ENCODE results near the gene CUBN.

Gene CUBN

DNA sequence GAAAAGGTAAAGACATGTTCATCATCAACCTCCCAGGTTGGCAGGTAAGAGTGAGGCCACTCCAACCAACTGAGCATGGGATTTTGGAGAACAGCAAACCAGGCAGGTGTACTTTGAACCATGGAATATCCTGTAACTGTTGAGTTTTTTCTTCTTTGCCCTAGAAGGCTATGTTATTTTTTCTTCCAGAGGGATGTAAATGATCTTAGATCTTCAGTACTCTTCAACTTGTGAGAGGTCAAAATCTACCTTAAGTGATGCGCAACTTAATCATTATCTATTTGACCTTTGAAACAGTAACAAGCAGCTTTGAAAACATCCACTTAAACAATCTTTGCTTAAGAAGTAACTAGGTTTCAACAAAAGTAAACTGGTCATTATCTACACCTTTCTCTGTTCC is at the start of gene CUBN:
TSS of gene CUBN (minus strand) at position 71 of the 400 bp plus-strand sequence. CDS start at position 25, 46 bp downstream.
- H3K27ac Mint-ChIP-seq: no peak within 1 kb of the TSS
- DNase-seq: no peak
- peaks cover 1 to 6% of the 10 kb centered on the region in 2 donors for H3K36me3 Mint-ChIP-seq
- H3K27me3 Mint-ChIP-seq: no peaks in the 10 kb centered on the region
- no peak for ATAC-seq (replicated peaks)
- no peaks in the 10 kb centered on the region for H3K9me3 Mint-ChIP-seq
- H3K4me1 Mint-ChIP-seq: no peaks in the 10 kb centered on the region
- no peak within 1 kb of the TSS for H3K4me3 Mint-ChIP-seq

DNA sequence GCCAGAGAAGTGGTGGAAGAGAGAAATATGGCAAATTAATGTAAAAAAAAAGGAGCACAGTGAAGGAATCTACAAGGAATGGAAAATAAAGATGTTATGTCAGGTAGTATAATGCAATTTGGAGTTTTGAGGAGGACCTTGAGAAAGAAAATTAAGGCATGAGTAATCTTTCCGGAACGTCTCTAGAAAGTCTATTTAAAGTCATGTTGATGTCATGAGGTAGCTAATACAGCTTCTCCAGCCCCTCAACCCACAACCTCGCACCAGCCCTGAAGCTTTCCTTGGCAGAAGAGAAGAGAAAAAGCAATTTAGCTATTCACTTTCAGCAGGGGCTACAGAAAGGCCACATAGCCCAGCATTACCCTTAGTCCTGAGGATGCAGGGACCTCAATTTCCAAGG is 49.4 kb upstream of the CUBN start:
- DNase-seq (no peak), ATAC-seq (replicated peaks) (no peak)
- H3K4me1 Mint-ChIP-seq: peaks cover 8 to 21% of the 10 kb centered on the region in 2 donors
- H3K4me3 Mint-ChIP-seq: no peak overlapping the region
- no peaks in the 10 kb centered on the region for H3K9me3 Mint-ChIP-seq
- H3K27ac Mint-ChIP-seq: no peak overlapping the region
- H3K27me3 Mint-ChIP-seq: no peaks in the 10 kb centered on the region
- H3K36me3 Mint-ChIP-seq: no peaks in the 10 kb centered on the region

DNA sequence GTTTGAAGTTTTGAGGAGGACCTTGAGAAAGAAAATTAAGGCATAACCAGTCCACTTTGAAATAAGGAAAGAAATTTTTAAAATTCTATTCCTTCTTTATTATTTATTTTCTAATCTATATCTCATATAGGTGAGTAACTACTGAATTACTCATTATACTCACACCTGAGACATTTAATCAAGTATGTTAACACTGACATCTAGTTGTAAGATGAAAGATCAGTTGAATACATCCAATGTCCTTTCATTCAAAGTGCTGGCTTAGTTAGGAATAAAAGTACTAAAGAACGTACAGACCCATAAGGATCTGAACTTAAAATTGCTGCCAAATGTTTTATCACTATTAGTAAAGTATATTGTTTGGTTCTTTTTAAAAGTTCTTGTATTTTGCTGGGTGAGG is 48.4 kb upstream of the CUBN start:
- Mint-ChIP-seq H3K27me3 (no peaks in the 10 kb centered on the region), H3K4me3 (no peak overlapping the region), H3K36me3 (peaks cover 0 to 3% of the 10 kb centered on the region in 2 donors), H3K9me3 (no peaks in the 10 kb centered on the region), H3K27ac (no peak overlapping the region), H3K4me1 (peaks cover 8 to 14% of the 10 kb centered on the region in 2 donors)
- no peak for ATAC-seq (replicated peaks)
- no peak for DNase-seq

DNA sequence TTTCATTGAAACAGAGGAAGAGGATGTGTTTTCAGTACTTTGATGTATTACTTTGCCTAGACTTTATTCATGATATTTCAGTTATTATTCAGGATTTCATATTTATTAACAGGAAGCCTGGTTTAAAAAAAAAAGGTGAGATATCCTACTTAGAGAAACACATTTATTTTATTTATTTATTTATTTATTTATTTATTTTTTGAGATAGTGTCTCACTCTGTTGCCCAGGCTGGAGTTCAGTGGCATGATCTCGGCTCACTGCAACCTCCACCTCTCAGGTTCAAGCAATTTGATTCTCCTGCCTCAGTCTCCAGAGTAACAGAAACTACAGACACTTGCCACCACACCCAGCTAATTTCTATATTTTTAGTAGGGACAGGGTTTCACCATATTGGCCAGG is 47.4 kb upstream of the CUBN start:
- peaks cover 0 to 4% of the 10 kb centered on the region in 2 donors for H3K36me3 Mint-ChIP-seq
- ATAC-seq (replicated peaks) (no peak), DNase-seq (no peak)
- peaks cover 8 to 14% of the 10 kb centered on the region in 2 donors for H3K4me1 Mint-ChIP-seq
- H3K27me3 Mint-ChIP-seq: no peaks in the 10 kb centered on the region
- H3K4me3 Mint-ChIP-seq: no peak overlapping the region
- no peak overlapping the region for H3K27ac Mint-ChIP-seq
- H3K9me3 Mint-ChIP-seq: no peaks in the 10 kb centered on the region

- Mint-ChIP-seq H3K4me1 (peaks cover 5 to 13% of the 10 kb centered on the region in 2 donors), H3K4me3 (no peak overlapping the region), H3K27ac (no peak overlapping the region), H3K27me3 (no peaks in the 10 kb centered on the region), H3K36me3 (peaks cover 3 to 10% of the 10 kb centered on the region in 2 donors), H3K9me3 (no peaks in the 10 kb centered on the region)
- ATAC-seq (replicated peaks) (no peak), DNase-seq (no peak)
Observed at GRCh38 chr10:17176091-17176490, 46.5 kb upstream of the CUBN start.

- no peaks in the 10 kb centered on the region for H3K27me3 Mint-ChIP-seq
- peak overlapping the region; percentile 89 for H3K27ac Mint-ChIP-seq
- H3K9me3 Mint-ChIP-seq: no peaks in the 10 kb centered on the region
- peak; percentile 49 to 59 for ATAC-seq (replicated peaks)
- H3K4me1 Mint-ChIP-seq: peaks cover 5 to 9% of the 10 kb centered on the region in 2 donors
- DNase-seq: no peak
- H3K4me3 Mint-ChIP-seq: peak overlapping the region; percentile 65 to 77
- H3K36me3 Mint-ChIP-seq: peaks cover 3 to 10% of the 10 kb centered on the region in 2 donors
Observed at GRCh38 chr10:17175551-17175950, 45.9 kb upstream of the CUBN start.

DNA sequence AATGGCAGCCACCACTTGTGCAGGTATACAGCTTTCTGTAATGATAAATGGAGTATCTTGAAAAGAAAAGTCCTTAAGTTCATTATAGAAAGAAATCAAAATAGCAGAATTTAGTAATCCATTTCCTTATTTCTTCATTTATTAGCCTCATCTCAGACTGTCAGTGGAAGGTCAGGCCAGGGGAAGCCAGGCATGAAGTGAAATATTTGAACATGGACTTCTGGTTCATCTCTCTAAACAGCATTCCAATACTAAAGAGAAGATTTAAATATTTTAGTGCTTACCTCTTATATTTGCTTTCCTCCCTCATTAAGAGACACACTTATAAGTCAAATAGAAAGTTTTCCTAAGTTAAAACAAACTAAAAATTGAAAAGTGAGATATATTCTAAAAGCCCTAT is 45.0 kb upstream of the CUBN start:
- H3K27me3 Mint-ChIP-seq: no peaks in the 10 kb centered on the region
- peaks cover 3 to 10% of the 10 kb centered on the region in 2 donors for H3K36me3 Mint-ChIP-seq
- no peaks in the 10 kb centered on the region for H3K9me3 Mint-ChIP-seq
- ATAC-seq (replicated peaks): no peak
- peaks cover 5 to 9% of the 10 kb centered on the region in 2 donors for H3K4me1 Mint-ChIP-seq
- H3K4me3 Mint-ChIP-seq: no peak overlapping the region
- no peak overlapping the region for H3K27ac Mint-ChIP-seq
- no peak for DNase-seq

- no peaks in the 10 kb centered on the region for H3K27me3 Mint-ChIP-seq
- ATAC-seq (replicated peaks) (no peak), DNase-seq (no peak)
- H3K36me3 Mint-ChIP-seq: peaks cover 3 to 15% of the 10 kb centered on the region in 2 donors
- H3K4me1 Mint-ChIP-seq: peaks cover 5 to 9% of the 10 kb centered on the region in 2 donors
- H3K9me3 Mint-ChIP-seq: no peaks in the 10 kb centered on the region
- H3K4me3 Mint-ChIP-seq: no peak overlapping the region
- H3K27ac Mint-ChIP-seq: peak overlapping the region; percentile 51
Observed at GRCh38 chr10:17171141-17171641, 41.6 kb upstream of the CUBN start.

DNA sequence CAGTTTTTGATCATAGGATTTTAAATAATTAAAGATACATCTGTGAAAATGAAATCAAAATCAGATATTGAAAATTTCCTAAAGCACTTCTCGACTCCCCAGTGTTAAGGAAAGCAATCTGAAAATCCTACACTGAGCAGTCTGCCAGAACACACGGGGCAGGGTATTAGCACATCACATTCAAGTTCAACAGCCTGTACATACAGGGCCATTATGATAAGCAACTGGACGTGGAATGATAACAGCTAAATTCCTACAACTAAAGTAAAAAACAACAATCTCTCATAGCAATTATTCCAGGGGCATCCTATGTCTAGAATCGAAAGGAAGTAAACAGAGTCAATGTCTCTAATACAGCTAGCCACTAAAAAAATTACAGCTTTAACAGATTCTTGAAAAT is 40.2 kb upstream of the CUBN start:
- Mint-ChIP-seq H3K27me3 (no peaks in the 10 kb centered on the region), H3K4me1 (no peaks in the 10 kb centered on the region), H3K36me3 (peaks cover 3 to 16% of the 10 kb centered on the region in 2 donors), H3K27ac (no peak overlapping the region), H3K9me3 (peaks cover 0 to under 1% of the 10 kb centered on the region in 2 donors), H3K4me3 (no peak overlapping the region)
- DNase-seq: no peak
- no peak for ATAC-seq (replicated peaks)

DNA sequence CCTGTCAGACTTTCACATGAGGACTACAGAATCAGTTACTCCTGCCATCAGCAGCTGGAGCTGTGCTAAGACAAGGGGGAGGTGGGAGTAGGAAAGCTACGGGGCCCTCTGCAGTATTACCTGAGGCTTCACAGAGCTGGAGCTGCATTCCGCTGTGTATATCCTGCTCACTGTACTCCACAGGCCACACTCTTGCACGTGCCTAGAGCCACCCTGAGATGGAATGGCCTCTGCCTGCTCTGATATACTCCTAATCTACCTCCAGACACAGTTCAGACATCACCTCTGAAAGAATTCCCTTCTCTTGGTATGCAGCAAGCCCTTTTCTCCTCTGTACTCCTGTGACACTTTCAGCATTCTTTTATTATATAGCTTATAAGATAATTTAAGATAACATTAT is 37.1 kb upstream of the CUBN start:
- H3K27me3 Mint-ChIP-seq: no peaks in the 10 kb centered on the region
- H3K36me3 Mint-ChIP-seq: peaks cover 4 to 16% of the 10 kb centered on the region in 2 donors
- ATAC-seq (replicated peaks) (no peak), DNase-seq (no peak)
- H3K27ac Mint-ChIP-seq: no peak overlapping the region
- no peaks in the 10 kb centered on the region for H3K4me1 Mint-ChIP-seq
- no peak overlapping the region for H3K4me3 Mint-ChIP-seq
- peaks cover 0 to 3% of the 10 kb centered on the region in 2 donors for H3K9me3 Mint-ChIP-seq

- ATAC-seq (replicated peaks): no peak
- Mint-ChIP-seq H3K27me3 (no peaks in the 10 kb centered on the region), H3K36me3 (peaks cover 2 to 7% of the 10 kb centered on the region in 2 donors), H3K9me3 (peaks cover 0 to 3% of the 10 kb centered on the region in 2 donors), H3K4me3 (no peak overlapping the region), H3K4me1 (no peaks in the 10 kb centered on the region), H3K27ac (no peak overlapping the region)
- DNase-seq: no peak
Observed at GRCh38 chr10:17162828-17163227, 33.2 kb upstream of the CUBN start.

- H3K27me3 Mint-ChIP-seq: no peaks in the 10 kb centered on the region
Observed at GRCh38 chr10:17161775-17162174, 32.2 kb upstream of the CUBN start.

GRCh38 chr10:17157024-17157423 is 27.4 kb upstream of the CUBN start:
- Mint-ChIP-seq H3K27me3 (no peaks in the 10 kb centered on the region), H3K4me3 (no peak overlapping the region), H3K4me1 (no peaks in the 10 kb centered on the region), H3K27ac (no peak overlapping the region), H3K36me3 (peaks cover 0 to 9% of the 10 kb centered on the region in 2 donors), H3K9me3 (no peaks in the 10 kb centered on the region)
- no peak for DNase-seq
- ATAC-seq (replicated peaks): no peak

More at GRCh38 chr10:17161775-17162174, 32.2 kb upstream of the CUBN start:
- DNase-seq (no peak), ATAC-seq (replicated peaks) (no peak)
- Mint-ChIP-seq H3K9me3 (peaks cover 0 to 3% of the 10 kb centered on the region in 2 donors), H3K4me1 (no peaks in the 10 kb centered on the region), H3K27ac (no peak overlapping the region), H3K36me3 (peaks cover 2 to 7% of the 10 kb centered on the region in 2 donors), H3K4me3 (no peak overlapping the region)

DNA sequence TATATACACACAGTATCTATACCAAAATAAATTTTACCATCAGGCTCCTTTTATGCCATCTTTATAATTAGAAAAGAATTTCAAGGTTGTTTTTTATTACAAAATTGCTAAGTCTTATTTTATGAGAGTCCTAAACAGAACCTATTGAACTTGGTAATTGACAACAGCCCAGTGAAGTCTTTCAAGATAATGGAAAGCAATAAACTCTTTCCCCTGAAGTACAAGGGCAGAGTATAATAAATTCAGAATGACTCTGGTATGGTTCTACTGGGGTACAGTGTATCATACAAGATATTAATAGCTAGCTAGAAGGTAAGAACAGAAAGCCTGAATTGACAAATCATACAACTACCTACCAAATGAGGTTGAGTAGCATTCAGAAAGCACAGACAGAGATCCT is 26.2 kb upstream of the CUBN start:
- H3K27ac Mint-ChIP-seq: no peak overlapping the region
- no peak overlapping the region for H3K4me3 Mint-ChIP-seq
- H3K36me3 Mint-ChIP-seq: peaks cover 2 to 9% of the 10 kb centered on the region in 2 donors
- DNase-seq (no peak), ATAC-seq (replicated peaks) (no peak)
- H3K9me3 Mint-ChIP-seq: no peaks in the 10 kb centered on the region
- H3K4me1 Mint-ChIP-seq: no peaks in the 10 kb centered on the region
- H3K27me3 Mint-ChIP-seq: no peaks in the 10 kb centered on the region

DNA sequence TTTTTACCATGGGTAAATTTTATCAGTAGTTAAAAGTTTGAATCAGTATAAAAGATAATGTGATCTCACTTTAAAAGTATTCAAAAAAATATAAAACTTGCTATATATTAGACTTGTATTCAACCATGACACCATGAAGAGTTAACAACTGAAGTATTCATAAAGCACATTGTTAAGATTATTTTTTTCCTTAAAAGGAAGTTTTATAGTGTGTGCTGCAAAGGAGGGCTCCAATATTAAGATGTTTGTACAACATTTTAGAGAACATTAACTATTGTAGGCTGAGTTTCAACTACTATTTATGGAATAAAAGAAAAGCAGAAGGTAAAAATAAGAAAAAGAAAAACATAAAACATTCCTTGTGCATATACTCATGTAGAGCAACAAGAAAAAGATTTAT is 24.5 kb upstream of the CUBN start:
- no peaks in the 10 kb centered on the region for H3K9me3 Mint-ChIP-seq
- DNase-seq (no peak), ATAC-seq (replicated peaks) (no peak)
- no peak overlapping the region for H3K27ac Mint-ChIP-seq
- no peaks in the 10 kb centered on the region for H3K27me3 Mint-ChIP-seq
- H3K36me3 Mint-ChIP-seq: peaks cover 5 to 12% of the 10 kb centered on the region in 2 donors
- no peaks in the 10 kb centered on the region for H3K4me1 Mint-ChIP-seq
- H3K4me3 Mint-ChIP-seq: no peak overlapping the region

DNA sequence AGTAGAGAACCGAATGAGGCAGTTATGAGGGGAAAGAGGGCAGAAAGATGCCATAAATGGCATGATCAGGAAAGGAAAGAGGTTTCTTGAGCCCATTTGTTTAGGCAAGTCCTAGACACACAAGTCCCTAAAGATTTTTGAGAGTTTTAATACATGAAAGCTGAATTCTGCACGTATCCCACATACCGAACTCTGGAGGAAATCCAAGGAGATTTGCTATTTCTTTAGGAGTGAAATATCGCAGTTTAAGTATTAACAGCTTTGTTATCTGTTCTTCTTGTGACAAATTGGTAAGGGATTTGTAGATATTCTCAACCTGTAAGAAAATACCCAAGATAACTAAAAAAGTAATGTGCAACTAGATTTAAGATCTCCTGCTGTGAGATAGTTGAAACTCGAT is 23.7 kb upstream of the CUBN start:
- Mint-ChIP-seq H3K4me3 (no peak overlapping the region), H3K4me1 (no peaks in the 10 kb centered on the region), H3K27ac (no peak overlapping the region), H3K9me3 (no peaks in the 10 kb centered on the region), H3K27me3 (no peaks in the 10 kb centered on the region), H3K36me3 (peaks cover 5 to 12% of the 10 kb centered on the region in 2 donors)
- DNase-seq: no peak
- no peak for ATAC-seq (replicated peaks)
